Prostate gland (tissue), 2 donors: Measurements from ENCODE around the gene INTS15. TPM values are rescaled to one million over a fixed set of nuclear protein-coding genes. Genes with fewer than 3 reads are reported as not detected.

ENCODE experiments used
- DNase-seq: peaks from one replicate; pipeline ENCODE4 v3.0.0-alpha.2; 2019; ENCODE audit warnings: low spot score
- H3K27ac ChIP-seq, 2 donors: fragments of 200-600 bp; sonication (generic); 2 replicates each; pipeline ENCODE4 v1.5.1; 2017 to 2019
- H3K27me3 ChIP-seq: fragments of 200-600 bp; sonication (generic); replicated peaks from 2 replicates; pipeline ENCODE4 v1.5.1; 2019; ENCODE audit not compliant: insufficient read depth
- H3K36me3 ChIP-seq, 2 donors: fragments of 200-600 bp; sonication (generic); 1 replicate in 1 of 2; 2 replicates in 1 of 2; pipeline versions ENCODE4 v1.5.1 to v1.8.1; 2017 to 2019
- H3K4me1 ChIP-seq: fragments of 200-600 bp; sonication (generic); replicated peaks from 2 replicates; pipeline ENCODE4 v1.5.1; 2019
- H3K4me3 ChIP-seq, 2 donors: fragments of 200-600 bp; sonication (generic); 2 replicates each; pipeline ENCODE4 v1.5.1; 2017 to 2019
- H3K9me3 ChIP-seq: fragments of 200-600 bp; sonication (generic); 2 replicates; pipeline ENCODE4 v1.5.1; 2017
- CTCF ChIP-seq, 4 experiments: fragments of 200-600 bp in 2 of 4; fragments of 450-650 bp in 2 of 4; sonication (generic) in 2 of 4; IDR thresholded peaks; 1 replicate in 3 of 4; 2 replicates in 1 of 4; pipeline ENCODE4 v1.5.1; 2016 to 2019; ENCODE audit warnings: antibody characterized with exemption in 4 of 4, mild to moderate bottlenecking in 2 of 4, moderate library complexity in 2 of 4
- POLR2A ChIP-seq: fragments of 450-650 bp; IDR thresholded peaks from one replicate; pipeline ENCODE4 v1.6.1; 2016; ENCODE audit warnings: antibody characterized with exemption, mild to moderate bottlenecking
- POLR2AphosphoS5 ChIP-seq: sonication (generic); formaldehyde crosslinking; IDR thresholded peaks from one replicate; pipeline ENCODE4 v1.6.1; 2017; ENCODE audit warnings: antibody characterized with exemption
- WGBS: methylation state at CpG from one replicate; pipeline ENCODE4 v1.1.5; 2018; 5-methylcytosine and 5-hydroxymethylcytosine counted together
- intact Hi-C: fragments of 100-400 bp; cut with DNase I; formaldehyde crosslinking; loops from one replicate; pipeline ENCODE4 v1.14.2; 2022
- total RNA-seq, 2 donors: library from RNA; depleted of rRNA; stranded (reverse); fragments of >200 nt; gene quantifications; one replicate each; pipeline ENCODE4 v1.1.0, GENCODE V29; 2016

Gene INTS15
- total RNA-seq, 2 donors from 2014 or later = 38.3 to 38.7 TPM

- 90% methylated on average over 1 of the region's 1 CpG for WGBS
- TF ChIP-seq CTCF (IDR thresholded peaks at IDR 0.05) = no peak
- H3K4me3 ChIP-seq = no peak overlapping the region
- no peaks in the 10 kb centered on the region for H3K27me3 ChIP-seq
- H3K36me3 ChIP-seq = no peaks in the 10 kb centered on the region
- H3K27ac ChIP-seq = no peak overlapping the region
- no peaks in the 10 kb centered on the region for H3K9me3 ChIP-seq
- DNase-seq = no peak
- intact Hi-C loops = no loop called here
- H3K4me1 ChIP-seq = no peaks in the 10 kb centered on the region
Measured at GRCh38 chr7:6547400-6547799, 42.4 kb upstream of the INTS15 start.

DNA sequence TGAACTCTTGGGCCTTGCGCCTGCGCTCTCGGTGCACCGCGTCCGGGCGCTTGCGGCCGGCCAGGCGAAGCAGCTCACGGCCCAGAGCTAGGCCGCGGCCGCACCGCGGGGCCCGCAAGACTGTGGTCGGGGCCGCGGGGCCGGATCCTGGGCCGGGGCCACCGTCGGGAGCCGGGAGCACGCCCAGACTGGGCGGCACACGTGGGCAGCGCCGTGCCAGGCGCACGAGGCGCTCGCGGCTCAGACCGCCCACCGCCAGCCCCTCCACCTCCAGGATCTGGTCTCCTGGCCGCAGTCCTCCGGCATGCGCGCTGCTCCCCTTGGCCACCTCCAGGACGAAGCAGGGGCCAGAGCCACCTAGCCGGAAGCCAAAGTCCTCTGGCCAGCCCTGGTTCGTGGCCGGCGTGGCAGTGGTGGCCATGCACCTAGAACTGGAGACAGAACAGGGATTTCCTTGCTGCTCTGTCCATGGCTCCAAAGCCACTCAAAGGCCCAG is 38.8 kb upstream of the INTS15 start, which contains the start of gene GRID2IP:
Gene GRID2IP (minus strand): TSS at position 446 of the 496 bp plus-strand sequence. CDS start 25 bp downstream, at position 421.
- Histone ChIP-seq H3K27me3 (no peaks in the 10 kb centered on the region), H3K36me3 (no peaks in the 10 kb centered on the region), H3K27ac (no peak within 1 kb of the TSS), H3K4me3 (no peak within 1 kb of the TSS), H3K4me1 (no peaks in the 10 kb centered on the region), H3K9me3 (no peaks in the 10 kb centered on the region)
- no peak for DNase-seq
- TF ChIP-seq POLR2A (no peak), CTCF (IDR thresholded peaks at IDR 0.05) (no peak), POLR2AphosphoS5 (no peak)
- intact Hi-C loops = no loop called here
- 76% methylated on average over 45 of the region's 46 CpGs for WGBS

DNA sequence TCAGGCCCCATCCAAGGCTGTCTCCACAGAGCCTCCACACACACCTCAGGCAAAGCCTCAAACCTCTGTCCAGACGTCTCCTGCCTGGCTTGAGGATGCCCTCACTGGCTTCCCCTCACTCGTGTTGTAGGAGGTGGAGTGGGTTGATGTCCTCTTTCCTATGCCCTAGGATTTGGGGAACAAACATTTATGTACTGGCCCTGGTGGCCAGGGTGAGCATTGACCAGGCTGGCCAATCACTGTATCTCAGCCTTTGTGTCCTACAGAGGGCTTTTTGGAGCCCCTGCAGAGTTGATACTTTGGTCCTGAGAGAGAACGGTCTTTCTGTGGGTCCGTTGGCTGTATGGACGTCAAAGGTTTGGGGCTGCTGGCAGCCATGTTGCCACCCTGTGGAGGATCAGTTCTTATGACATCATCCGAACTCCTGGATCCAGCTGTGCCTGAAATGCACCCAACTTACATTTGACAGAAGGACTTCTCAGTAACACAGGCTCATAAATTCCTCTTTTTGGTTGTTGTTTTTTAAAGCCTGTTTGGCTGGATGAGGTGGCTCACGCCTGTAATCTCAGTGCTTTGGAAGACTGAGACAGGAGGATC is 36.3 kb upstream of the INTS15 start:
- no peaks in the 10 kb centered on the region for H3K4me1 ChIP-seq
- intact Hi-C loops = no loop called here
- no peak overlapping the region for H3K4me3 ChIP-seq
- H3K27me3 ChIP-seq = no peaks in the 10 kb centered on the region
- TF ChIP-seq POLR2AphosphoS5 (no peak), CTCF (IDR thresholded peaks at IDR 0.05) (no peak), POLR2A (no peak)
- whole genome bisulfite sequencing = 79% methylated on average over 7 of the region's 7 CpGs
- H3K27ac ChIP-seq = no peak overlapping the region
- H3K9me3 ChIP-seq = no peaks in the 10 kb centered on the region
- DNase-seq = no peak
- no peaks in the 10 kb centered on the region for H3K36me3 ChIP-seq

GRCh38 chr7:6554848-6555247 is 35.0 kb upstream of the INTS15 start:
- WGBS = 81% methylated on average over 7 of the region's 7 CpGs
- no peaks in the 10 kb centered on the region for H3K9me3 ChIP-seq
- no peaks in the 10 kb centered on the region for H3K4me1 ChIP-seq
- no peak for DNase-seq
- H3K4me3 ChIP-seq = no peak overlapping the region
- no peaks in the 10 kb centered on the region for H3K36me3 ChIP-seq
- TF ChIP-seq POLR2A (no peak), CTCF (IDR thresholded peaks at IDR 0.05) (no peak), POLR2AphosphoS5 (no peak)
- H3K27ac ChIP-seq = no peak overlapping the region
- intact Hi-C loops = no loop called here
- H3K27me3 ChIP-seq = no peaks in the 10 kb centered on the region

DNA sequence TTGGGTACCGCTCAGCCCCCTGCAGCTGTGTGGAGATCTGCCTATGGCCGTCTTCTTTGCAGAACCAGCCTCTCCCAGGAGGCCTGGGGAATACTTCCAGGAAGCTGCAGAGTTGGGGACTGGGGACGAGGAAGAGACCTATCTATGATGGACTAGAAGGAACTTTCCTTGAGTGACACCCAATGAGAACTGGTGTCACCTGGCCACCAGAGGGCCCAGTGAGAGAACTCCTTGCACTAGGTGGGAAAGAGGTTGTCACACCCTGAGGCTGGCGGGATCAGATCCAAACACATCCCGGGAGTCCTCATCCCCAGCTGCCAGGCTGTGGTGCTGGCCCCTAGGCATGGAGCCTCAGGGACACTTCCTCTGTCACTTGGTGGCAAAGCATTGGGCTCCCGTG is 33.6 kb upstream of the INTS15 start:
- Histone ChIP-seq H3K9me3 (no peaks in the 10 kb centered on the region), H3K27ac (no peak overlapping the region), H3K27me3 (no peaks in the 10 kb centered on the region), H3K36me3 (no peaks in the 10 kb centered on the region), H3K4me1 (no peaks in the 10 kb centered on the region), H3K4me3 (no peak overlapping the region)
- DNase-seq = no peak
- TF ChIP-seq POLR2A (no peak), CTCF (IDR thresholded peaks at IDR 0.05) (no peak)
- intact Hi-C loops = no loop called here
- WGBS = 71% methylated on average over 6 of the region's 6 CpGs
